Pons (tissue), 1 donor: ENCODE data around the gene PHACTR3.

Source experiments
- DNase-seq: peaks from one replicate; pipeline ENCODE4 v3.0.0-alpha.2; 2016; ENCODE audit warnings: low spot score

Gene PHACTR3

GRCh38 chr20:59672576-59672975 lies 68.2 kb downstream of the PHACTR3 start:
- no peak for DNase-seq

DNA sequence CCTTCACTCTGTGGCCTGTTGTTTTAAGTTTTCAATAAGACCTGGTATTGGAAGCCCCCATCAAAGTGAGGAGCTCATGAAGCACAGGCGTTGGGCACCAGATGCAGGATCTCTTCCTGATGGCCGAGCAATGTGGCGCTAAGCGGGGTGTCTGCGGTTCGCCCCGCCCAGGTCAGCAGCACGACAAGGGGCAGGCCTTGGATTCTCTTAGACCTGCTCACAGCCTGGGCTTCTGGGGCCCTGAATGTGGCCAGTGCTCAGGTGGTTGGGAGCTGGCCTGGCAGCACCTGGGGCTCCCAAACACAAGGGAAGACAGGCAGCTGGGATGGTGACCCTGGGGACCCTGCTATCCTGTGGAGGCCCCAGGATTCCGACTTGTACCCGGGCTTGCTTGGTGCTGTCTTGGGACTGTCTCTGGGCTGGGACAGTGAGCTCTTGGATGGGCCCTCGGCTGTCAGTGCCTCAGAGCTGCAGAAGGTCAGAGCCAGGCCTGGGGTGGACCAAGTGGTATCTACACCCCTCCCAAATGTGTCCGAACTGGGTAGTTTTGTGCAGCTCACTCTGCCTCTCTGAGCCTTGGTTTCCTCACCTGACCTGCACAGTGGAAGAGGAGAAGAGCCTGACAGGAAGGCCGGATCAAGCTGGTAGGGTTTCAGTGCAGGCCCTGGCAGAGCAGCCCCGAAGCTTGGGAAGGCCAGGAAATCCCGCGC lies 69.1 kb downstream of the PHACTR3 start:
- DNase-seq = no peak

GRCh38 chr20:59673998-59674445 lies 69.7 kb downstream of the PHACTR3 start:
- no peak for DNase-seq

- no peak for DNase-seq
Measured at GRCh38 chr20:59676126-59676850, 71.9 kb downstream of the PHACTR3 start.

- DNase-seq = no peak
Measured at GRCh38 chr20:59676851-59677182, 72.5 kb downstream of the PHACTR3 start.

DNA sequence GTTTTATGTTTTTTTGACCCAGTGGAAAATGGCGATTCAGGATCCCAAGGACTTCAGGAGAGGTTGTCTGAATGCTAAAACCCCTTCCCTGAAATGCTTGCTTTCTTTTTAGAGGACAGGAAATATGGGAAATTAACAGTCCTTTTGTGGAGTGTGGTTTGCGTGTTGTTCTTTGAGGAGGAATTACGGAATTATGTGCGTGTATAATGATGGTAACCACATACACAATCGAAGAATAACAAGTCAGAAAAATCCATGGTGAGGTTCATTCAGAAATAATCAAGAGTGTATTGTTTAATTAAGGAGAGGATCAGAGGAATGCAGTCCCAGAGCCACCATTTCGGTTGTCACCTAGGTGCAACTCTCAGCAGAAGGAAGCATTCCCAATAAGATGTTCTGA lies 73.2 kb downstream of the PHACTR3 start:
- no peak for DNase-seq

DNA sequence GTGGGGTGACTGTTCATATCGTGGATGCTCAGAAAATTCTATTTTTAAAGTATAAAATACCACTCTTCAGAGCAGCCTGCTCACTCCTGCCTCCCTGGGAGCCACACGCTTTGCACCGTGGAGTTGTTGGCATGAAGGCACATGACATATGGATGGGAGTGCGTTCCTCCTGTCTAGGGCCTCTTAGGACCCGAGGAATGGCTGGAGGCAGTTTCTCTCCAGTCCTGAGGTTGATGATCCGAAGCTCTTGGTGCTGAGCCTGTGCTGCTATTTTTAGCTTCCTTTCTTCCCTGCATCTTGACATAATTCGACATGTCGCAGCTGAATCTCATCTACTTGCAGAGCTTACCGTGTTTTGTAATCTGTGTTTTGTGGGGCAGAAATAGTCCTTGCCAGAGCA lies 73.9 kb downstream of the PHACTR3 start:
- DNase-seq = peak; percentile 41

DNA sequence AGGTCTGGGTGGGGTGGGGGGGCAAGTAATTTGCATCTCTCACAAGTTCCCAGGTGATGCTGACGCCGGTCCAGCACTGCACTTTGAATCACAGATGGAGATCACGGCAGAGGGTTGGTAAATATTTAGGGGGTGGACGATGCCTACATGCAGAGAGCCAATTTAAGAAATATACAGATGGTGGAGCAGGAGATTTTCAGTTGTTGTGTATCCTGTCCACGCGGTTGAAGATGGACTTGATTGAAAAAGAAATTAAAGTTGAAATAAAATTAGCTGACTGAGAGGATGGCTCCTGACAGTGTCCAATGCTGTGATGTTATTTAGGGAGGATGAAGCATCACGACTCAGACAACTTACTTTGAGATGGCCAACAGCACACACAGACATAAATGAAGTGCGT lies 74.6 kb downstream of the PHACTR3 start:
- no peak for DNase-seq

- DNase-seq = no peak
Measured at GRCh38 chr20:59680148-59680650, 75.9 kb downstream of the PHACTR3 start.

DNA sequence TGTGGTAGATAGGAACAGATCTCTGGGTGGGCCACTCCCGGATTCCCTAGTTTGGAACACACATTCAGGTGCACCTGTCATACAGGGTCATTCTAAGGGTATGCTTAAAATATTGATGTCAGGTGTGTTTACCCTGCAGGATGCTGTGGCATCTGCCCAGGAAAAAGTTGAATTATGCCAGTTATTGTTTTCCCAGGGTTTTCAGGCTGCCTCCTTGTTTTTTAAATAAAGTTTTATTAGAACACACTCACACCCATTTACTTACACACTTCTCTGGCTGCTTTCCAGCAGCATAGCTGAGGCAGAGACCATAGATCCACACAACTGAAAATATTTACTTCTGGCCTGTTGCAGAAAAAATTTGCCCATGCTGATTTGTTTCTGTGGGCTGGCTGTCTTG lies 76.5 kb downstream of the PHACTR3 start:
- DNase-seq = no peak

DNA sequence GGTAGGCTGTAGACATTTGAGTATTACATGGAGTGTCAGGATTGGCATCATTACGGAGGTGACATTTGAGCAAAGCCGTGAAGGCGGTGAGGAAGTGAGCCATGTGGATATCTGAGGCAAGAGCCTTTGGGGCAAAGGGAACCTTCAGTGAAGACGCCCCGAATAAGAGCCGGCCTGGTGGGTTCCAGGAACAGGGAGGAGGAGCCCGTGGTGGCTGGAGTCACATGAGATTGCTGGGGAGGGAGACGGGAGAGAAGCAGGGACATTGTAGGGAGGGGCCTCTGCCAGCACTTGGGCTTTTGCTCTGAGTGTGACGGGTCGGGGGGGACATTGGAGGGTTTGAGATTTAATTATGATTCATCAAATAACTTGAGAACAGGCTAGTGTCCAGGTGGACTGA lies 78.3 kb downstream of the PHACTR3 start:
- DNase-seq = no peak

- no peak for DNase-seq
Measured at GRCh38 chr20:59683181-59683580, 78.8 kb downstream of the PHACTR3 start.

GRCh38 chr20:59684685-59685242 lies 80.4 kb downstream of the PHACTR3 start:
- no peak for DNase-seq

DNA sequence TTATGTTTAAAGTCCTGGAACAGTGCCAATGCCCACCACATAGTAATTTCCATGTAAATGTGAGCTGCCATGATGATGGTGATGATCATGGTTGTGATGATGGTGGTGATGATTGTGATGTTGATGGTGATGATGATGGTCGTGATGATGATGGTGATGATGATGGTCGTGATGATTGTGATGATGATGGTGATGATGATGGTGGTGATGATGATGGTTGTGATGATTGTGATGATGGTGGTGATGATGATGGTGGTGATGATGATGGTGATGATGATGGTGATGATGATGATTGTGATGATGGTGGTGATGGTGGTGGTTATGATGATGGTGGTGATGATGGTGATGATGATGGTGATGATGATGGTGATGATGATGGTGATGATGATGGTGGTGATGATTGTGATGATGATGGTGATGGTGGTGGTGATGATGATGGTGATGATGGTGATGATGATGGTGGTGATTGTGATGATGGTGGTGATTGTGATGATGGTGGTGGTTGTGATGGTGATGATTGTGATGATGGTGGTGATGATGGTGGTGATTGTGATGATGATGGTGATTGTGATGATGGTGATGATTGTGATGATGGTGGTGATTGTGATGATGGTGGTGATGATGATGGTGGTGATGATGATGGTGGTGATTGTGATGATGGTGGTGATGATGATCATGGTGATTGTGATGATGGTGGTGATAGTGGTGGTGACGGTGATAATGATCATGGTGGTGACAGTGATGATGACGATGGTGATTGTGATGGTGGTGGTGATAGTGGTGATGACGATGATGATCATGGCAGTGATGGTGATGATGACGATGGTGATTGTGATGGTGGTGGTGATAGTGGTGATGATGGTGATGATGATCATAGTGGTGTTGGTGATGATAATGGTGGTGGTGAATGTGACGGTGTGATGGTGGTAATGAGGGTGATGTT lies 82.3 kb downstream of the PHACTR3 start:
- no peak for DNase-seq

GRCh38 chr20:59688356-59688755 lies 84.0 kb downstream of the PHACTR3 start:
- DNase-seq = no peak

- DNase-seq = no peak
Measured at GRCh38 chr20:59688999-59689398, 84.7 kb downstream of the PHACTR3 start.

DNA sequence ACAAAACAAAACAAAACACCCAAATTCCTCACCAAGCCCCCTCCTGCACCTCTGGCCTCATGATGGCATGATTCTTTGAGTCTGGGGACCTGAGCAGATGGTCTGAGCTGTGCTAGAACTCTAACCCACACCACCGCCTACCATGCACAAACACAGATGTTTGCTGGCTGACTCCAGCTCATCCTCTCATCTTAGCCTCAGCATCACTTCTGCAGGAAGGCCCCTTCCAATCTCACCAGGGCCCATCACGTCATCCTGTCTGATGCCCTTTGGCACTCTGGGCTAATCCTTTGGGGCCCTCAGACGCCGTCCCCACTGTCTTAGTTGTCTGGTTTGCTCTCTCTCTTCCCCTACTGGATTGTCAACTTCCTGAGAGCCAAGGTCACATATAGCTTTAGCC lies 85.8 kb downstream of the PHACTR3 start:
- no peak for DNase-seq

DNA sequence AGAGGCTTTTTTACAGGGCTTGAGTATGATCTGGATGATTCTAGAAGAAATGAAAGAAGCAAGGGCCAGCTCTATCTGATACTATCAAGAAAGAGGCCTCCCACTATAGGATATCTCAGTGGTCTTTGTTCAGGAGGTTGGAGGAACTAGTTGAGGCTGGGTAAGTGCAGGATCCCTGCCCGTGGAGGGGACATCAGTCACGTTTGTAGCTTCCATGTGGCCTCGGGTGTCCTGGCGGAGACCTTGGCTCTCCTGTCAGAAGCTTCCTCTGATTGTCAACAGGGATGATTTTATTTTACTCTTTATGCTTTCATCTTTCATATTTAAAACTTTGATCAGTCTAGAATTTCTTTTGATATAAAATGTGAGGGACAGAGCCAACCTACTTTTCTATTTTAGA lies 86.6 kb downstream of the PHACTR3 start:
- no peak for DNase-seq

DNA sequence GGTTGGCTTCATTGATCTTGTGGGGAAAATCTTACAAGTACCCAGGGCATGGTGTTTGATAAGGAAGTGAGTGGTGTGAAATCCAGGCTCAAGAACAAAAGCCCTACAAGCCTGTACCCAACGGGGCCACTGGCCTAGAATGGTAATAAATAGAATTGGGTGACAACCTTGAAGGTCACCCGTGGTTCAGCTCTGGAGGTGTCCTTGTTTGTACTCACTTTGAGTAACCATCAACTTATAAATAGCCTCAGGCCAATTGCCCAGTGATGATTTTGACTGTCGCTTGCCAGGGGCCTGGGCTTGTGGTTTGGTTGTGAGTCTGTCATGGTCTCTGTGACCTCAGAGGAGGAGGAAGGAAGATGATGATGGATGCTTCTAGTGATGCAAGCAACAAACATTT lies 87.8 kb downstream of the PHACTR3 start:
- DNase-seq = no peak

DNA sequence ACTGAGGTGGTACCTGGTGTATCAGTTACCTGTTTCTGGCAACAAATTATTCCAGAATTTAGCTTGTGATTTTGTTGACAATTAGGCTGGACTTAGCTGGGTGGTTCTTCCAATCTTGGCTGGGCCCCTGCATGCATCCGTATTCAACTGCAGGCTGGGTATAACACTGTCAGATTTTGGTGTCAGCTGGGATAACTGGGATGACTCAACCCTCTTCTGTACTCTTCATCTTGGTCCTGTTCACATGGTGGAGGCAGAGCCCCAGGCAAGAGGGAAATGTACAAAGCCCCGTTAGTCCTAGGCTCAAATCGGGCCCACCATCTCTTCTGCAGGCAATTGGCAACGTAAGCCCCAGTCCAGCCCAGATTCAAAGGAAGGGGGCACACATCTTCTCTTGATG lies 89.2 kb downstream of the PHACTR3 start:
- DNase-seq = no peak

GRCh38 chr20:59696476-59696875 lies 92.1 kb downstream of the PHACTR3 start:
- DNase-seq = peak; percentile 49

DNA sequence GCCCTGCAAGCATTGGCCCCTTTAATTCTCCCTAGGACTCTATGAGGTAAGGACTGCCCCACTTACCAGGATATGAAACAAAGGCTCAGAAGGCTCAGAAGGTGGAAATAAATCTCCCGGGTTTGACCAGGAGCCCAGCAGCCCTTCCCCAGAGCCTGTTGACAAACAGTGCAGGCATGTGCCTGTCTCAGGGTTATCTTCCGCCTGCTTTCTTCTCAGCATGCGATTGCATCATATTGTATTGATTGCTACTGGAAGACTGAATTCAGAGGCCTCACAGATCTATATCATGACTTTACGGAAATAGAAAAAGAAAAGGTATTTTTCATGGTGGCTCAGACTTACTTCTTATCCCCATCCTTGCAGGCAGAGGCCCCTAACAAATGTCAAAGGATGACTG lies 92.7 kb downstream of the PHACTR3 start:
- no peak for DNase-seq
